Measurements from ENCODE around the gene PLIN3. TPM values are rescaled to one million over a fixed set of nuclear protein-coding genes. Genes with fewer than 3 reads are reported as not detected.

PLIN3 gene
- total and polyA plus RNA-seq, 9 of the 15 experiments (the other 6 are each of a cell fraction or from before 2014, with no cell fraction given): 7.5 to 75.6 (median 43.1) TPM

DNA sequence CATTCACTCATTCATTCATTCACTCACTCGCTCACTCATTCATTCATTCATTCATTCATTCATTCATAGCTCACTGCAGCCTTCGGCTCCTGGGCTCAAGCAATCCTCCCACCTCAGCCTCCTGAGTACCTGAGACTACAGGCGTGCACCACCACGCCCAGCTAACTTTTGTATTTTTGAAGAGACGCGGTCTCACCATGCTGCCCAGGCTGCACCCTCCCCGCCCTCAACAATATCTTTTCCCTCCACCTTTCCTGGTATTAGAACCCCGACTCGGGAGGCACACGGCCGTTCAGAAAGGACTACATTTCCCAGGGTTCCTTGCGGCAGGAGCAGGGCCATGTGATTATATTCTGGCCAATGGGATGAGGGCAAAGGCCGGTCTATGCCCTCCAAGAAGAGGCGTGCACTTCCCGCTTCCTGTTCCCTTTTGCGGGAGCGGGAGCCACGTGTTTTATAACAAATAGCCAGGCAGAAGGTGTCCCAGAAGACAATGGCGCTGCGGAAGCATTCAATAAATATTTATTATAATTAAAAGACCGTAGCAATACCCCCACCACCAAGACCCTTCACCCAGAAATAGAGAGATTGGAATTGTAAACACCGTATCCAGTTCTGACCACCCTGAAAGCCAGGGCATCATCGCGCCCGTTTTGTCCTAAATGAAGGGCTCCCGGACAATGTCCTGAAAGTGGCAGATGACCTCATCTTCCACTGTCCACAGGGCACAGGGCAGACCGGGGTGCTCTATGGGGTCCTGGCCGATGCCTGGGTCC, 51.9 kb downstream of the PLIN3 start (continued):
- TF ChIP-seq BCLAF1 (IDR thresholded peaks at IDR 0.05; ENCODE audit: borderline replicate concordance in 1 of 2, control insufficient read depth in 1 of 2, low read depth in 2 of 2, low read length in 1 of 2): no peak
- TF ChIP-seq KLF6 (CRISPR knock-in tag; IDR thresholded peaks at IDR 0.05; ENCODE audit: borderline replicate concordance): no peak
- peak; percentile 97 for TF ChIP-seq L3MBTL2 (IDR thresholded peaks at IDR 0.05)
- no peak for TF ChIP-seq ZBTB8A (IDR thresholded peaks at IDR 0.05; ENCODE audit: partially characterized antibody)
- 0 out of 2 replicates have a peak, but pooled peaks have one; percentile 15 for TF ChIP-seq VEZF1 (CRISPR knock-in tag; IDR thresholded peaks at IDR 0.05)
- no peak for TF ChIP-seq HDAC8 (tag; IDR thresholded peaks at IDR 0.05)
- no peak for TF ChIP-seq ZNF76 (CRISPR knock-in tag; IDR thresholded peaks at IDR 0.05; ENCODE audit: borderline replicate concordance)
- no peak for TF ChIP-seq ZNF766 (CRISPR knock-in tag; conservative IDR thresholded peaks at IDR 0.05)
- peak; percentile 71; the same call in 1 of the 2 replicates for TF ChIP-seq XRCC5 (IDR thresholded peaks at IDR 0.05; ENCODE audit: low read depth, low read length)
- peak; percentile 67 for TF ChIP-seq ETS1 (conservative IDR thresholded peaks at IDR 0.05; ENCODE audit: control insufficient read depth, low read depth, low read length)
- TF ChIP-seq MTA2 (IDR thresholded peaks at IDR 0.05; ENCODE audit: low read depth): no peak
- no peak for TF ChIP-seq HNRNPL (IDR thresholded peaks at IDR 0.05; ENCODE audit: low read depth, low read length)
- no peak for TF ChIP-seq SIN3B (IDR thresholded peaks at IDR 0.05; ENCODE audit: low read depth)
- TF ChIP-seq BACH1 (tag; IDR thresholded peaks at IDR 0.05): no peak
- TF ChIP-seq GMEB1 (CRISPR knock-in tag; IDR thresholded peaks at IDR 0.05): no peak
- TF ChIP-seq E2F1 (CRISPR knock-in tag; IDR thresholded peaks at IDR 0.05): peak; percentile 55; the same call in 1 of the 2 replicates
- TF ChIP-seq ZNF551 (CRISPR knock-in tag; IDR thresholded peaks at IDR 0.05): no peak
- no peak for TF ChIP-seq SAFB (IDR thresholded peaks at IDR 0.05; ENCODE audit: borderline replicate concordance, low read depth, low read length)

Measured in K562 (cell line).